Measurements from ENCODE around the gene PREPL.

GRCh38 chr2:44361330-44362206 is at the start of gene PREPL, which contains the start of gene CAMKMT:
- TF ChIP-seq EZH2 (IDR thresholded peaks at IDR 0.05; ENCODE audit: borderline replicate concordance, control insufficient read depth, low read depth, low read length) (no peak), TBL1XR1 (IDR thresholded peaks at IDR 0.05; ENCODE audit: low read depth, low read length) (no peak; the same call in 1 of the 2 replicates), CTCF (IDR thresholded peaks at IDR 0.05 in 2 of 3, conservative IDR thresholded peaks at IDR 0.05 in 1 of 3; ENCODE audit: control insufficient read depth in 2 of 3, extremely low read depth in 1 of 3, insufficient read depth in 1 of 3, low read depth in 3 of 3, low read length in 3 of 3) (no peak), CBX3 (IDR thresholded peaks at IDR 0.05; ENCODE audit: borderline replicate concordance, low read depth) (no peak), BCL11A (IDR thresholded peaks at IDR 0.05; ENCODE audit: low read depth, low read length) (no peak)
